Karpas-422 (cell line): Measurements from ENCODE around the gene AJUBA. TPM values are rescaled to one million over a fixed set of nuclear protein-coding genes. Genes with fewer than 3 reads are reported as not detected.

ENCODE experiments used
- DNase-seq: peaks from one replicate; pipeline ENCODE4 v3.0.0-alpha.2; 2015
- H2AFZ ChIP-seq: fragments of 200-600 bp; sonication (generic); 2 replicates; pipeline ENCODE4 v1.6.1; 2014; ENCODE audit warnings: antibody characterized with exemption, low read length, mixed read lengths
- H3K27ac ChIP-seq: fragments of 200-600 bp; sonication (generic); 2 replicates; pipeline ENCODE4 v1.5.1; 2014; ENCODE audit warnings: mild to moderate bottlenecking, low read length, moderate library complexity
- H3K27me3 ChIP-seq: fragments of 200-600 bp; sonication (generic); 2 replicates; pipeline ENCODE4 v1.6.1; 2014; ENCODE audit warnings: low read length, mixed read lengths
- H3K36me3 ChIP-seq: fragments of 200-600 bp; sonication (generic); 2 replicates; pipeline ENCODE4 v1.6.1; 2014; ENCODE audit warnings: low read length, mixed read lengths; ENCODE audit not compliant: insufficient read depth
- H3K4me1 ChIP-seq: fragments of 200-600 bp; sonication (generic); 2 replicates; pipeline ENCODE4 v1.6.1; 2014; ENCODE audit warnings: mild to moderate bottlenecking, low read length, mixed read lengths
- H3K4me2 ChIP-seq: fragments of 200-600 bp; sonication (generic); 2 replicates; pipeline ENCODE4 v1.6.1; 2014; ENCODE audit warnings: low read length, low read depth, mild to moderate bottlenecking; ENCODE audit not compliant: poor library complexity, severe bottlenecking
- H3K4me3 ChIP-seq: fragments of 200-600 bp; sonication (generic); 2 replicates; pipeline ENCODE4 v1.5.1; 2014; ENCODE audit warnings: mild to moderate bottlenecking, antibody characterized with exemption, low read length, mixed read lengths
- H3K79me2 ChIP-seq: fragments of 200-600 bp; sonication (generic); 2 replicates; pipeline ENCODE4 v1.6.1; 2014; ENCODE audit warnings: mild to moderate bottlenecking, low read length, mixed read lengths
- H3K9ac ChIP-seq: fragments of 200-600 bp; sonication (generic); 2 replicates; pipeline ENCODE4 v1.6.0; 2014; ENCODE audit warnings: low read length
- H3K9me2 ChIP-seq: fragments of 200-600 bp; sonication (generic), shearing (Covaris generic); replicated peaks from 2 replicates; pipeline ENCODE4 v1.6.0; 2014; ENCODE audit warnings: mild to moderate bottlenecking, low read length, moderate library complexity; ENCODE audit not compliant: insufficient read depth
- H3K9me3 ChIP-seq: fragments of 300-700, 200-600 bp; sonication (generic); 2 replicates; pipeline ENCODE4 v1.6.1; 2014; ENCODE audit warnings: low read length, mixed read lengths
- H4K20me1 ChIP-seq: fragments of 200-600 bp; sonication (generic); 2 replicates; pipeline ENCODE4 v1.6.1; 2014; ENCODE audit warnings: mild to moderate bottlenecking, antibody characterized with exemption, low read length, low read depth; ENCODE audit not compliant: insufficient read depth
- total RNA-seq: library from RNA; depleted of rRNA; stranded (reverse); fragments of >200 nt; shearing (Covaris generic); gene quantifications from 2 replicates; pipeline ENCODE4 v1.2.3, GENCODE V29; 2014; ENCODE audit warnings: low replicate concordance

AJUBA gene
- total RNA-seq, 1 experiment from 2014 or later: not detected

DNA sequence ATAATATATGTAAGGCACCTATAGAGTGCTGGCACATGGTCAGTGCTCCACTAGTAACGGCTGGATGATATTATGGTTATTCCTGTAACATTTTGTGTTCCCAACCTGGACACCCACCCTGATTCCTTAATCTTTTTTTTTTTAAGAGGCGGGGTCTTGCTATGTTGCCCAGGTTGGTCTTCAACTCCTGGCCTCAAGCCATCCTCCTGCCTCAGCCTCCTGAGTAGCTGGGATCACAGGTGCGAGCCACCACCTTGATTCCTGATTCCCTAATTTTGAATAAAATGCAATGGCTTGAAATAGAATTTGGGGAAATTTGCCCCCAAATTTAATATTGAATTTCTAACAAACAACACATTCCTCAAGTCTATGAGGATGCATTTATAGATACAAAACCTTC is 20.2 kb upstream of the AJUBA start:
- H4K20me1 ChIP-seq: no peaks in the 10 kb centered on the region
- no peak for DNase-seq

DNA sequence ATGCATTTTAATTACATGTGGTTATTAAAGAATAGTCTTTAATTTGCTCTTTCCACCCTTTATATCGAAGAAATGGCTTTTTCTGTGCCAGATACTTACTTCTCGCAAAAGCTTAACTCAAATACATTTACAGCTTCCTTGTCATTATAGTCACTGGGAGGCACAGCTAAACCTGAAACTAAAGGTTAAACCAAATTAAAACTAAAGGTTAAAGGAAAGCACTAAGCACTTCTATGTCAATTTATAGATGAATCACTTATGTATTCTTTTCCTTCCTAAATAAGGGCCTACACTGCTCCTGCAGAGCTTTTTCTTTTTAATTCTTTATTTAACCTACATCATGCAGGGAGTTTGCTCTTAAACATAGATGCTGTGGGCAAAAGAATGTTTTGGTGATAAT is 18.5 kb upstream of the AJUBA start:
- Histone ChIP-seq H3K9me3 (no peaks in the 10 kb centered on the region), H2AFZ (no peak overlapping the region), H3K9ac (no peak overlapping the region), H3K27ac (no peak overlapping the region), H3K36me3 (no peaks in the 10 kb centered on the region), H4K20me1 (no peaks in the 10 kb centered on the region), H3K4me3 (no peak overlapping the region), H3K79me2 (no peaks in the 10 kb centered on the region), H3K9me2 (no peaks in the 10 kb centered on the region), H3K4me1 (peaks cover 5% of the 10 kb centered on the region), H3K27me3 (no peaks in the 10 kb centered on the region), H3K4me2 (no peak overlapping the region)
- DNase-seq: no peak

More for the DNA sequence above, 20.2 kb upstream of the AJUBA start:
- 0 out of 2 replicates have a peak, but pooled peaks cover 5% of the 10 kb centered on the region for H3K79me2 ChIP-seq
- H3K4me1 ChIP-seq: peaks cover 17% of the 10 kb centered on the region
- no peak overlapping the region for H3K4me3 ChIP-seq
- no peak overlapping the region for H3K4me2 ChIP-seq
- no peaks in the 10 kb centered on the region for H3K27me3 ChIP-seq
- no peak overlapping the region for H3K9ac ChIP-seq
- no peaks in the 10 kb centered on the region for H3K36me3 ChIP-seq
- no peaks in the 10 kb centered on the region for H3K9me2 ChIP-seq
- no peak overlapping the region for H2AFZ ChIP-seq
- H3K27ac ChIP-seq: no peak overlapping the region
- no peaks in the 10 kb centered on the region for H3K9me3 ChIP-seq

DNA sequence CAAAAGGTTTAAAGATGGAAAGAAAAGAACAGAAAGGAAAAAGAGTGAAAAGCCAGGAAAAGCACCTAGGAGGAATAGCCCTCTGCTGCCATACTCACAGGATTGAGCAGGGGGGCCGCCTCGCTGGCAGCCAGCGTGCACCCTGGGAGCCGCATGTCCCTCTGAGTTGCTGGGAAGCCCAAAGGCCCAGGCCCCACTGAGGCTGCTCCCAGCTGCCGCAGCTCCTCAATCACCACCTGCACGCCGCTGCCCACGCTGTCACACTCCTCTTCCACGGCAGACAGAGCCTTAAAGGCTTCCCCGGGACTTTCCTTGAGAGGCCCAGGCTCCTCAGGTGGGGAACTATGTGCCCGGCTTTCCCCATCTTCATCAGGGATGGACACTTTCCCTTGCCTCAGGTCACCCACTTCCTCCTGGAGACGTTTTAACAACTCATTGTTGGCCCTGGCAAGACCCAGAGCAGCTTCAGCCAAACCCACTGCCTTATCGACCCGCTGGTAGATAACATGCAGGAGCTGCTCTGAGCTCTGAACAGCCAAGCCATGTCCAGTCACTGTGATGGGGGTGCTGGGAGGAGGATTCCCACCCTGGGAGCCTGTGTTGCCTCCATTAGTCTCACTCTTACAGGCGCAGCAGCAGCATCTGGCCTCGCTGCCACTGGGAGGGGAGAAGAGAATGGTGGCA is 16.1 kb upstream of the AJUBA start:
- H4K20me1 ChIP-seq: no peaks in the 10 kb centered on the region
- peaks cover 4% of the 10 kb centered on the region for H3K4me1 ChIP-seq
- H3K27me3 ChIP-seq: no peaks in the 10 kb centered on the region
- H3K9me3 ChIP-seq: no peaks in the 10 kb centered on the region
- no peak overlapping the region for H3K27ac ChIP-seq
- H3K9me2 ChIP-seq: no peaks in the 10 kb centered on the region
- H3K4me3 ChIP-seq: no peak overlapping the region
- no peak overlapping the region for H3K9ac ChIP-seq
- H3K79me2 ChIP-seq: no peaks in the 10 kb centered on the region
- H3K4me2 ChIP-seq: no peak overlapping the region
- H3K36me3 ChIP-seq: no peaks in the 10 kb centered on the region
- no peak overlapping the region for H2AFZ ChIP-seq
- DNase-seq: no peak

DNA sequence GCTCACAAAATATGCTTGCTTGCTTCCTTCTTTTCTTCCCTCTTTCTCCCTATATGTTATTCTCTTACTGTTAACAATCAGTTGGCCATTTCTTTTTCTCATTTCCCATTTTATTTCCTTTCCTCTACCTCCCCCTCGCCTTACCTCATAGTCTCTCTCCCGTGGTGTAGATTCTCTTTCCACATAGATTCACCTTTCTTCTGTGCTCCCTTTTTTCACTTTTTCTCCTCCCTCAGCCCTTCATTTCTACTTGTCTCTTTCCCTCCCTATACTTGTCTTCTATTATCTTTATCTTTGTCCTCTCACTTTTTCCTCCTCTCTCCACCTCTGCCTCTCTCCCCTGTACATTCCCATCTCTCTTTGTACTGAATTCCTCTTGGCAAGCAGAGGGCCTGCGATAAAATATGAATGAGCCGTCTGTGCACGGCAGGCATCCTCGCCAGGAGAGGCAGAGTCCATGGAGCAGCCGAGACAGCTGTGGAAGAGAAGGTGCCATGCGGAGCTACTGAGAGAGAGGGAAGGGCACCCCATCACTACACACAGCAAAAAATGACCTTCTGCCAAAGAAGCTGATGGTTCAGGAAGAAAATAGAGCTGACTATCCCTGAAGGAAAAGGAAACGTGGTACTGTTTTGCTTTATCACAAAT is 15.4 kb upstream of the AJUBA start:
- DNase-seq: no peak

DNA sequence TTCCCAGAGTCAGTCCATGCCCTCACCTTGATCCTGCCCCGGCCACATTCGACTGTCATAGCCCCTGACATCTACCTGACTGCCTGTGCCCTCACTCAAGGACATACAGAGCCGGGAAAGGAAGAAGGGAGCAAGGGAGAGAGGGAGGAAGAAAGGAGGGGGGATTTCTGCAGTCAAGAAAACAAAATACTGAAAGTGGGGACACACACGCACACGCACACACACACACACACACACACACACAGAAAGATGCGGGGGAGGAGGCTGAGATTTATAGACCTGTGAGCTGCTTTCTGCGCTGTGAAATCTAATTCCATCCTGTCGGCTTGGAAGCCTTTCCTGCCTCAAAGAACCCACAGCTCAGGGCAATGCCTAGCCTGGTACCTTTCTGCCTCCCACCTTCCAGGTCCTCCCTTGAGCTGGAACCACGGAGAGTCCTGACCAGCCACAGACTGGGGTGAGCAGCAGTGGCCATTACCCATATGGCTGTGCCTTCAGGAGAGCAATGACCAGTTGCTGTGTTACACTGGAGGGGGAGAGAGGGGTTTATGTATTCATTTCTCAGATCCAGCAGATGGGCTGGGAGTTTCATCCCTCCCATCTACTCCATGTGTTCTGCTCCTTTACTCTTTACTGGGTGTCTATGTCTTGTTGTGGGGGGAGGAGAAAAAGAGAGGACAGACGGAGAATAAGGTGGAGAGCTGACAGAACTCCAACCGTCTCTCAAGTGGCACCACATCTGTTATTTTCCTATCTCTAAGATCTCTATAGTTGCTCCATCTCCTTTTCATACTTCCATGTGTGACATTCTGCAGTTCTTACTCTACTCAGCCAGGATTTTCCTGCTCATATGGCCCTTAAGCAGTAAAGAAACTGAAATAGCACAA is 14.7 kb upstream of the AJUBA start:
- no peaks in the 10 kb centered on the region for H4K20me1 ChIP-seq
- peaks cover 4% of the 10 kb centered on the region for H3K4me1 ChIP-seq
- no peak overlapping the region for H3K27ac ChIP-seq
- H3K79me2 ChIP-seq: no peaks in the 10 kb centered on the region
- DNase-seq: no peak
- no peak overlapping the region for H3K4me3 ChIP-seq
- no peaks in the 10 kb centered on the region for H3K9me2 ChIP-seq
- H3K27me3 ChIP-seq: no peaks in the 10 kb centered on the region
- H3K9me3 ChIP-seq: no peaks in the 10 kb centered on the region
- H3K4me2 ChIP-seq: no peak overlapping the region
- H3K36me3 ChIP-seq: no peaks in the 10 kb centered on the region
- H3K9ac ChIP-seq: no peak overlapping the region
- H2AFZ ChIP-seq: no peak overlapping the region

More for the DNA sequence above, 15.4 kb upstream of the AJUBA start:
- H3K79me2 ChIP-seq: no peaks in the 10 kb centered on the region
- H4K20me1 ChIP-seq: no peaks in the 10 kb centered on the region
- no peaks in the 10 kb centered on the region for H3K27me3 ChIP-seq
- no peak overlapping the region for H3K27ac ChIP-seq
- no peak overlapping the region for H3K4me2 ChIP-seq
- H3K4me1 ChIP-seq: peaks cover 4% of the 10 kb centered on the region
- no peaks in the 10 kb centered on the region for H3K36me3 ChIP-seq
- no peak overlapping the region for H2AFZ ChIP-seq
- no peak overlapping the region for H3K4me3 ChIP-seq
- no peak overlapping the region for H3K9ac ChIP-seq
- no peaks in the 10 kb centered on the region for H3K9me2 ChIP-seq
- no peaks in the 10 kb centered on the region for H3K9me3 ChIP-seq

DNA sequence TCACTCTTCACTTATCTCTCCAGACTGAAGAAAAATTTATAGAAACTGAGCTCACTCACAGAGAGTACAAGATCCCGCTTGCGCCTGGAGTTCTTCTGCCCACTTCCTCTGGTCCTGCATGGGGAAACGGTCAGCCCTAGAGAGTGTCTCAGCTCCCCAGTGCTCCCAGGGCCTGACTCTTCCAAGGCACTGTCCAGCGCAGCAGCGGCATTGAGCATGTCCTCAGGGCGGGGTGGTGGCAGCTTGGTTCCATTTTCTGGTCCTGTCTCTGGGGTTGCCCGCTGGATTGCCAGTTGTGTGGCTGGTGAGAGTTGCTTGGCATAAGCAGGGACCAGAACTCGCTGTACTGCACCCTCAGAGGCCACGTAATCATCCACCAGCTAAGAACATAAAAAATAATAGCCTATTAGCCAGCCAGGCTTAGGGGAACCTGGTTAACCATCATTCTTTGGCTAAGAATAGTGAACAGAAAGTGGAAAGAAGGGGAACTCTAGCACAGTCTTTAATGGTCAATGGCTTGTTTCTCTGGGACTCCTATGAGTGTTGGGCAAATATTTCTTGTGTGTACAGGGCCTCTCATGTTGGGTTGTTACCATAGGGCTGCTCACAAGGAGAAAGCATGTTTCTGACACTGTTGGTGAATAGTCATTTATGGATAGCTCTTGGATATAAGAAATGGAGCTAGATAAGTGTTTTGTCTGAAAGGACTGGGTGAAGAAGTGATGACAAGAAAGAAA is 13.7 kb upstream of the AJUBA start:
- Histone ChIP-seq H3K27me3 (no peaks in the 10 kb centered on the region), H4K20me1 (no peaks in the 10 kb centered on the region), H3K79me2 (no peaks in the 10 kb centered on the region), H3K9ac (no peak overlapping the region), H3K4me2 (no peak overlapping the region), H2AFZ (no peak overlapping the region), H3K4me3 (no peak overlapping the region), H3K9me3 (no peaks in the 10 kb centered on the region), H3K27ac (no peak overlapping the region), H3K4me1 (peaks cover 4% of the 10 kb centered on the region), H3K9me2 (no peaks in the 10 kb centered on the region), H3K36me3 (no peaks in the 10 kb centered on the region)
- DNase-seq: no peak

DNA sequence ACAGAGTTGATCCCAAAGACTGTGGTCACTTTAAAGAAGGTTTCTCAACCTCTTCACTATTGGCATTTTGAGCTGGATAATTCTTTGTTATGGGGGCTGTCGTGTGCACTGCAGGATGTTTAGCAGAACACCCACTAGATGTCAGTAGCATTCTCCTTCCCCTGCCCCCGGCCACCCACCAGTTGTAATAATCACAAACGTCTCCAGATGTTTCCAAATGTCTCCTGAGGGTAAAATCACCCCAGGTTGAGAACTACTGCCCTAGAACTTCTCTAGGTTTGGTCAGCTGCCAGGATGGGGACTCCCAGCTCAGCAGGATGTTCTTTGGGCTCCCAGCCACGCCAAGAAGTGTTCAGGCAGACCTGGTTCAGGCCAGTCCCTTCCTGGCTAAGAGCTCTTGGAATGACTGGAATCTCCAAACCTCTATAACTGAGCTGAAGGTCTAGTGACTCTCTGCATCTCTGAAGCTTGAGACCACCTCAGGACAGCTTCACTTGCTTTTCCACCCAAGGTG is 12.5 kb upstream of the AJUBA start:
- peaks cover 4% of the 10 kb centered on the region for H3K4me1 ChIP-seq
- H3K9me2 ChIP-seq: no peaks in the 10 kb centered on the region
- H3K9ac ChIP-seq: peak overlapping the region; percentile 17; the same call in 1 of the 2 replicates
- DNase-seq: peak; percentile 79
- no peak overlapping the region for H3K27ac ChIP-seq
- no peaks in the 10 kb centered on the region for H3K36me3 ChIP-seq
- H3K79me2 ChIP-seq: no peaks in the 10 kb centered on the region
- no peaks in the 10 kb centered on the region for H3K27me3 ChIP-seq
- H3K9me3 ChIP-seq: no peaks in the 10 kb centered on the region
- H3K4me2 ChIP-seq: no peak overlapping the region
- no peaks in the 10 kb centered on the region for H4K20me1 ChIP-seq
- peak overlapping the region; percentile 67; the same call in 1 of the 2 replicates for H2AFZ ChIP-seq
- H3K4me3 ChIP-seq: no peak overlapping the region
